ENCODE measurements around the gene NADSYN1.

GRCh38 chr11:71404209-71404608 is 48.8 kb upstream of the NADSYN1 start:
- no peak for TF ChIP-seq POLR2A (IDR thresholded peaks at IDR 0.05; ENCODE audit: insufficient read depth in 1 of 2, low read depth in 2 of 2, low read length in 2 of 2)
- TF ChIP-seq ETS1 (CRISPR knock-in tag; IDR thresholded peaks at IDR 0.05): no peak
- no peak for TF ChIP-seq ZNF468 (CRISPR knock-in tag; IDR thresholded peaks at IDR 0.05)
- no peak for TF ChIP-seq REST (IDR thresholded peaks at IDR 0.05; ENCODE audit: borderline replicate concordance in 1 of 2, low read depth in 1 of 2, low read length in 2 of 2)
- no peak for TF ChIP-seq CTCF (CRISPR knock-in tag; IDR thresholded peaks at IDR 0.05)
- TF ChIP-seq ESRRA (CRISPR knock-in tag; IDR thresholded peaks at IDR 0.05; ENCODE audit: low read depth): no peak
- TF ChIP-seq ZHX1 (CRISPR knock-in tag; IDR thresholded peaks at IDR 0.05; ENCODE audit: low read depth): no peak
- no peak for TF ChIP-seq ZNF280D (CRISPR knock-in tag; IDR thresholded peaks at IDR 0.05)
- TF ChIP-seq EZH2 (conservative IDR thresholded peaks at IDR 0.05; ENCODE audit: low read depth, low read length): no peak
- TF ChIP-seq FOXK2 (IDR thresholded peaks at IDR 0.05): no peak
- TF ChIP-seq EHMT2 (IDR thresholded peaks at IDR 0.05; ENCODE audit: borderline replicate concordance, low read depth, low read length): no peak
- no peak for TF ChIP-seq SRSF1 (optimal IDR thresholded peaks at IDR 0.05; ENCODE audit: low read depth, low read length)
- no peak for TF ChIP-seq CENPT (CRISPR knock-in tag; IDR thresholded peaks at IDR 0.05; ENCODE audit: low read depth)
